Endothelial cell of umbilical vein (primary cell): Measurements from ENCODE around the gene MRC2.

Experiments used
- EZH2 ChIP-seq: IDR thresholded peaks from 2 replicates; pipeline ENCODE4 v1.6.1; 2012; ENCODE audit warnings: borderline replicate concordance, low read depth, mild to moderate bottlenecking, moderate library complexity, low read length, inconsistent platforms; ENCODE audit not compliant: severe bottlenecking
- FOS ChIP-seq: IDR thresholded peaks from 2 replicates; pipeline ENCODE4 v1.6.1; 2011; ENCODE audit warnings: mild to moderate bottlenecking, low read length, moderate library complexity, borderline replicate concordance; ENCODE audit not compliant: insufficient read depth
- GATA2 ChIP-seq: IDR thresholded peaks from 2 replicates; pipeline ENCODE4 v1.7.0; 2011; ENCODE audit warnings: low read depth, mild to moderate bottlenecking, moderate library complexity, mixed read lengths, low read length; ENCODE audit not compliant: insufficient read length, insufficient read depth
- MYC ChIP-seq: IDR thresholded peaks from one replicate; pipeline ENCODE4 v1.6.1; 2011; ENCODE audit warnings: mild to moderate bottlenecking, low read depth, low read length
- POLR2A ChIP-seq: IDR thresholded peaks from 2 replicates; pipeline ENCODE4 v1.6.1; 2012; ENCODE audit warnings: low read depth, mild to moderate bottlenecking, control low read depth, low read length
- POLR2AphosphoS5 ChIP-seq: IDR thresholded peaks from 2 replicates; pipeline ENCODE4 v1.6.1; 2012; ENCODE audit warnings: low read depth, mild to moderate bottlenecking, control low read depth, low read length, moderate library complexity; ENCODE audit not compliant: insufficient read depth
- TF ChIP-seq, protein P1 (sequence below): IDR thresholded peaks from 2 replicates; pipeline ENCODE4 v1.6.1; 2011; ENCODE audit not compliant: insufficient read depth, insufficient read length
- TF ChIP-seq, protein P2 (sequence below), 2 donors: IDR thresholded peaks; 1 replicate in 1 of 2; 2 replicates in 1 of 2; pipeline ENCODE4 v1.5.1; 2011; ENCODE audit warnings: low read length in 2 of 2, mild to moderate bottlenecking in 2 of 2, moderate library complexity in 2 of 2, control low read depth in 1 of 2, inconsistent platforms in 1 of 2, low read depth in 1 of 2; ENCODE audit not compliant: insufficient read depth in 1 of 2; ENCODE audit errors: extremely low read depth in 1 of 2

DNA sequence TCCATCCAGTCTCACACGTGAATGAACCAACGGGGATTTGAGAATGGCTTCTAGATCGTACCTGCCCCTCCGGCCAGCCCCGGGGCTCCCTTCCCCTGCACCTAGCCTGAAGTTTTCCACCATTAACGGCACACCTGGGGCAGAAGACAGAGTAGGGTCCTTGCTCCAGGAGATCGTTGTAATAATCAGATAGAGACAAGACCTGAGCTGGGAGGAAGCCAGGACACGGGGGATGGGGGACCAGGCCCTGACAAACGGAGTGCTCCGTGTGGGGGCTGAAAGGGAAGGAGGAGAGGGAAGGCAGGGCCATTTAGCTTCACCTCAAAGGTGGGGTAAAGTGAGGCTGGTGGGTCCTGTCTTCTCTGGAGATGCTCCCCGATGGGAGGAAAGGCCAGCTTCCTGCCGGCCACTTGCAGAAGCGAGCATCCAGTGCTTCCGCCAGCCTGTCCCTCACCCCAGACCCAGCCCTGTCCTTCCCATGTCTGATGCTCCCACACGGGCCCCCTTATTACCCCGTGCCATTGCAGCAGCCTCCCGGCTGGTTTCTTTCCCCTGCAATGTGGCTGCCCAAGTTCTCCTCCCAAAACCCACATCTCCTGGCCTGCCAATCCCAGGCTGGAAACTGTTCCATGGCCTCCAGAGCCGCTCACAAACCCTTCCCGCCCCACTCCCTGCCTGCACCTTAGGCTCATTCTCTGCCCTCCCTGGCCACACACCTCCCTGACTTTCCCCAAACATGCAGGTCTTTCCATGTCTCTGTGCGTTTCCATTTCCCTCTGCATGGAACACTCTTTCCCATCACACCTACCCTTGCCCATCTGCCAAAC, 79.3 kb downstream of the MRC2 start:
- TF ChIP-seq, protein P1, sequence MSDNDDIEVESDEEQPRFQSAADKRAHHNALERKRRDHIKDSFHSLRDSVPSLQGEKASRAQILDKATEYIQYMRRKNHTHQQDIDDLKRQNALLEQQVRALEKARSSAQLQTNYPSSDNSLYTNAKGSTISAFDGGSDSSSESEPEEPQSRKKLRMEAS = no peak
- TF ChIP-seq, protein P2, sequence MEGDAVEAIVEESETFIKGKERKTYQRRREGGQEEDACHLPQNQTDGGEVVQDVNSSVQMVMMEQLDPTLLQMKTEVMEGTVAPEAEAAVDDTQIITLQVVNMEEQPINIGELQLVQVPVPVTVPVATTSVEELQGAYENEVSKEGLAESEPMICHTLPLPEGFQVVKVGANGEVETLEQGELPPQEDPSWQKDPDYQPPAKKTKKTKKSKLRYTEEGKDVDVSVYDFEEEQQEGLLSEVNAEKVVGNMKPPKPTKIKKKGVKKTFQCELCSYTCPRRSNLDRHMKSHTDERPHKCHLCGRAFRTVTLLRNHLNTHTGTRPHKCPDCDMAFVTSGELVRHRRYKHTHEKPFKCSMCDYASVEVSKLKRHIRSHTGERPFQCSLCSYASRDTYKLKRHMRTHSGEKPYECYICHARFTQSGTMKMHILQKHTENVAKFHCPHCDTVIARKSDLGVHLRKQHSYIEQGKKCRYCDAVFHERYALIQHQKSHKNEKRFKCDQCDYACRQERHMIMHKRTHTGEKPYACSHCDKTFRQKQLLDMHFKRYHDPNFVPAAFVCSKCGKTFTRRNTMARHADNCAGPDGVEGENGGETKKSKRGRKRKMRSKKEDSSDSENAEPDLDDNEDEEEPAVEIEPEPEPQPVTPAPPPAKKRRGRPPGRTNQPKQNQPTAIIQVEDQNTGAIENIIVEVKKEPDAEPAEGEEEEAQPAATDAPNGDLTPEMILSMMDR (IDR thresholded peaks at IDR 0.05; ENCODE audit: extremely low read depth in 1 of 2, insufficient read depth in 1 of 2, low read depth in 1 of 2, low read length in 2 of 2) = no peak
- TF ChIP-seq POLR2A = no peak
- no peak for TF ChIP-seq EZH2
- TF ChIP-seq POLR2AphosphoS5 = no peak
- TF ChIP-seq FOS = no peak
- no peak for TF ChIP-seq MYC
- no peak for TF ChIP-seq GATA2
